ENCODE measurements around the gene LRIG1. TPM values are rescaled to one million over a fixed set of nuclear protein-coding genes. Genes with fewer than 3 reads are reported as not detected.
A peak's percentile ranks its signal among the peaks of the same experiment; 100 is the strongest.

Gene LRIG1
- total RNA-seq, 5 donors from 2014 or later (not counting 1 experiment from before 2014, with no cell fraction given), result 33.5 to 49.8 (median 41.1) TPM

DNA sequence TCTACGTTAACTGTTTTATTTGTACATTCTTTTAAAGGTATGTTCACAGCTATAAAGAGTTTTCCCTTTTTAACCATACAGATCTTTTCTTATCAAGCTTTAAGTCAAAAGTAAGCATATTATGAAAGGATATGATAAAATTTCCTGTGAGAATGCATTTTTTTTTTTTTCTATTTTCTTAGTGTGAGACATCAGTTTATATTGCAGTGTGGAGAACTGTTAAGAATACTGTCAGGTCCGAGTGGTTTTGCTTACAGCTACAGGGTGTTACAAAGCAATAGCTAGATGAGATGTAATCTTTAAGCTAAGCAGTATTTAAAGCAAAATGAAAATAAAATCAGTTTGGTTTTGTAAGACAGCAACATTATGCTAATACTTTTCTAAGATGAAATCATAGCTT lies 146.8 kb downstream of the LRIG1 start:
- H3K27me3 ChIP-seq (replicated peaks in 1 of 2; ENCODE audit: control insufficient read depth in 2 of 2, extremely low read depth in 1 of 2, insufficient read depth in 2 of 2, low read length in 1 of 2), result no peaks in the 10 kb centered on the region
- peak in 1 of 35 experiments; percentile 12 for DNase-seq
- H3K4me3 Mint-ChIP-seq, result no peak overlapping the region
- peaks cover 0 to 4% of the 10 kb centered on the region in 2 experiments for H3K4me1 ChIP-seq (ENCODE audit: control insufficient read depth in 1 of 2, extremely low read depth in 1 of 2, insufficient read depth in 2 of 2, low read length in 2 of 2)
- H3K36me3 ChIP-seq (ENCODE audit: control insufficient read depth in 2 of 2, extremely low read depth in 1 of 2, insufficient read depth in 1 of 2, low read length in 1 of 2), result no peaks in the 10 kb centered on the region
- H3K4me1 Mint-ChIP-seq, result peaks cover 14 to 35% (median 15%) of the 10 kb centered on the region in 3 donors
- H3K27ac ChIP-seq (ENCODE audit: low read length), result peak overlapping the region; percentile 35
- H3K4me3 ChIP-seq (ENCODE audit: control insufficient read depth in 1 of 2, extremely low read depth in 1 of 2, low read length in 1 of 2), result no peak overlapping the region
- POLR2A ChIA-PET, result interaction anchor here (0.5 to 1.2 kb wide), 5 partner anchors 14 to 99 kb away, joined by 3 to 7 read pairs (median 4); no protein-coding TSS in a partner anchor
- peak overlapping the region in 1 of 2 donors; percentile 66 for H3K27ac Mint-ChIP-seq
- H3K9me3 ChIP-seq, result no peaks in the 10 kb centered on the region
- CTCF ChIA-PET, result interaction anchor here (0.7 to 1.5 kb wide), 6 partner anchors 8 to 77 kb away, joined by 4 to 8 read pairs (median 6); no protein-coding TSS in a partner anchor
- no peaks in the 10 kb centered on the region for H3K9me3 Mint-ChIP-seq
- 17% methylated on average over 1 of the region's 2 CpGs for WGBS (ENCODE audit: insufficient coverage)
- ATAC-seq (replicated peaks in 1 of 4), result peak in 1 of 4 experiments; percentile 34
- no peaks in the 10 kb centered on the region for H3K27me3 Mint-ChIP-seq
- H3K36me3 Mint-ChIP-seq, result peaks cover 47% of the 10 kb centered on the region

- no peaks in the 10 kb centered on the region for H3K27me3 Mint-ChIP-seq
- H3K27ac ChIP-seq (ENCODE audit: low read length), result peak overlapping the region; percentile 35
- no peaks in the 10 kb centered on the region for H3K36me3 ChIP-seq (ENCODE audit: control insufficient read depth in 2 of 2, extremely low read depth in 1 of 2, insufficient read depth in 1 of 2, low read length in 1 of 2)
- CTCF ChIA-PET, result interaction anchor here (1.0 to 1.5 kb wide), 4 partner anchors 19 to 76 kb away, joined by 4 to 8 read pairs (median 6); no protein-coding TSS in a partner anchor
- DNase-seq (no peak), ATAC-seq (replicated peaks in 1 of 4) (no peak)
- peaks cover 0 to 4% of the 10 kb centered on the region in 2 experiments for H3K4me1 ChIP-seq (ENCODE audit: control insufficient read depth in 1 of 2, extremely low read depth in 1 of 2, insufficient read depth in 2 of 2, low read length in 2 of 2)
- no peak overlapping the region for H3K4me3 ChIP-seq (ENCODE audit: control insufficient read depth in 1 of 2, extremely low read depth in 1 of 2, low read length in 1 of 2)
- H3K9me3 Mint-ChIP-seq, result no peaks in the 10 kb centered on the region
- H3K4me3 Mint-ChIP-seq, result no peak overlapping the region
- peaks cover 49% of the 10 kb centered on the region for H3K36me3 Mint-ChIP-seq
- 91% methylated on average over 6 of the region's 6 CpGs for WGBS (ENCODE audit: insufficient coverage)
- H3K4me1 Mint-ChIP-seq, result peaks cover 14 to 35% (median 15%) of the 10 kb centered on the region in 3 donors
- H3K27ac Mint-ChIP-seq, result peak overlapping the region in 1 of 2 donors; percentile 66
- no peaks in the 10 kb centered on the region for H3K27me3 ChIP-seq (replicated peaks in 1 of 2; ENCODE audit: control insufficient read depth in 2 of 2, extremely low read depth in 1 of 2, insufficient read depth in 2 of 2, low read length in 1 of 2)
- POLR2A ChIA-PET, result interaction anchor here (0.5 to 1.2 kb wide), 4 partner anchors 13 to 55 kb away, joined by 3 to 7 read pairs (median 5); no protein-coding TSS in a partner anchor
- no peaks in the 10 kb centered on the region for H3K9me3 ChIP-seq
Observed at GRCh38 chr3:66353530-66353929, 147.3 kb downstream of the LRIG1 start.

- Histone ChIP-seq H3K27me3 (replicated peaks in 1 of 2; ENCODE audit: control insufficient read depth in 2 of 2, extremely low read depth in 1 of 2, insufficient read depth in 2 of 2, low read length in 1 of 2) (no peaks in the 10 kb centered on the region), H3K36me3 (ENCODE audit: control insufficient read depth in 2 of 2, extremely low read depth in 1 of 2, insufficient read depth in 1 of 2, low read length in 1 of 2) (no peaks in the 10 kb centered on the region), H3K4me1 (ENCODE audit: control insufficient read depth in 1 of 2, extremely low read depth in 1 of 2, insufficient read depth in 2 of 2, low read length in 2 of 2) (peaks cover 0 to 4% of the 10 kb centered on the region in 2 experiments), H3K4me3 (ENCODE audit: control insufficient read depth in 1 of 2, extremely low read depth in 1 of 2, low read length in 1 of 2) (no peak overlapping the region), H3K9me3 (no peaks in the 10 kb centered on the region), H3K27ac (ENCODE audit: low read length) (peak overlapping the region; percentile 35)
- Mint-ChIP-seq H3K27ac (no peak overlapping the region), H3K27me3 (no peaks in the 10 kb centered on the region), H3K9me3 (no peaks in the 10 kb centered on the region), H3K4me1 (peaks cover 14 to 35% (median 15%) of the 10 kb centered on the region in 3 donors), H3K36me3 (peaks cover 48% of the 10 kb centered on the region), H3K4me3 (no peak overlapping the region)
- ChIA-PET CTCF (no interaction called here), POLR2A (no interaction called here)
- DNase-seq, result no peak
- no peak for ATAC-seq (replicated peaks in 1 of 4)
- 100% methylated on average over 2 of the region's 3 CpGs for WGBS (ENCODE audit: insufficient coverage)
Observed at GRCh38 chr3:66353039-66353438, 147.8 kb downstream of the LRIG1 start.

GRCh38 chr3:66350601-66351000 lies 150.2 kb downstream of the LRIG1 start:
- no CpG with 5 or more reads among the region's 8 CpGs for WGBS (ENCODE audit: insufficient coverage)
- ChIA-PET POLR2A (no interaction called here), CTCF (interaction anchor here in 1 of 2 donors (1.0 kb wide), 1 partner anchor 8 kb away, joined by 3 read pairs; no protein-coding TSS in a partner anchor)
- no peaks in the 10 kb centered on the region for H3K9me3 ChIP-seq
- Mint-ChIP-seq H3K36me3 (peaks cover 64% of the 10 kb centered on the region), H3K4me1 (peaks cover 11 to 28% (median 14%) of the 10 kb centered on the region in 3 donors), H3K27me3 (no peaks in the 10 kb centered on the region), H3K27ac (no peak overlapping the region), H3K4me3 (no peak overlapping the region), H3K9me3 (peaks cover 0 to 5% (median 0%) of the 10 kb centered on the region in 3 donors)
- H3K27me3 ChIP-seq (replicated peaks in 1 of 2; ENCODE audit: control insufficient read depth in 2 of 2, extremely low read depth in 1 of 2, insufficient read depth in 2 of 2, low read length in 1 of 2), result no peaks in the 10 kb centered on the region
- no peak overlapping the region for H3K4me3 ChIP-seq (ENCODE audit: control insufficient read depth in 1 of 2, extremely low read depth in 1 of 2, low read length in 1 of 2)
- H3K36me3 ChIP-seq (ENCODE audit: control insufficient read depth in 2 of 2, extremely low read depth in 1 of 2, insufficient read depth in 1 of 2, low read length in 1 of 2), result no peaks in the 10 kb centered on the region
- ATAC-seq (replicated peaks in 1 of 4), result no peak
- no peak overlapping the region for H3K27ac ChIP-seq (ENCODE audit: low read length)
- DNase-seq, result no peak
- peaks cover 0 to 4% of the 10 kb centered on the region in 2 experiments for H3K4me1 ChIP-seq (ENCODE audit: control insufficient read depth in 1 of 2, extremely low read depth in 1 of 2, insufficient read depth in 2 of 2, low read length in 2 of 2)

- no CpG with 5 or more reads among the region's 3 CpGs for WGBS (ENCODE audit: insufficient coverage)
- POLR2A ChIA-PET, result no interaction called here
- Histone ChIP-seq H3K4me3 (ENCODE audit: control insufficient read depth in 1 of 2, extremely low read depth in 1 of 2, low read length in 1 of 2) (no peak overlapping the region), H3K9me3 (no peaks in the 10 kb centered on the region), H3K27me3 (replicated peaks in 1 of 2; ENCODE audit: control insufficient read depth in 2 of 2, extremely low read depth in 1 of 2, insufficient read depth in 2 of 2, low read length in 1 of 2) (no peaks in the 10 kb centered on the region), H3K4me1 (ENCODE audit: control insufficient read depth in 1 of 2, extremely low read depth in 1 of 2, insufficient read depth in 2 of 2, low read length in 2 of 2) (no peaks in the 10 kb centered on the region), H3K27ac (ENCODE audit: low read length) (no peak overlapping the region), H3K36me3 (ENCODE audit: control insufficient read depth in 2 of 2, extremely low read depth in 1 of 2, insufficient read depth in 1 of 2, low read length in 1 of 2) (no peaks in the 10 kb centered on the region)
- CTCF ChIA-PET, result no interaction called here
- peaks cover 58% of the 10 kb centered on the region for H3K36me3 Mint-ChIP-seq
- no peak overlapping the region for H3K27ac Mint-ChIP-seq
- no peak for ATAC-seq (replicated peaks in 1 of 4)
- peaks cover 2 to 14% (median 9%) of the 10 kb centered on the region in 3 donors for H3K4me1 Mint-ChIP-seq
- H3K9me3 Mint-ChIP-seq, result peaks cover 0 to 5% (median 0%) of the 10 kb centered on the region in 3 donors
- no peak for DNase-seq
- H3K27me3 Mint-ChIP-seq, result no peaks in the 10 kb centered on the region
- H3K4me3 Mint-ChIP-seq, result no peak overlapping the region
Observed at GRCh38 chr3:66348704-66349103, 152.1 kb downstream of the LRIG1 start.

DNA sequence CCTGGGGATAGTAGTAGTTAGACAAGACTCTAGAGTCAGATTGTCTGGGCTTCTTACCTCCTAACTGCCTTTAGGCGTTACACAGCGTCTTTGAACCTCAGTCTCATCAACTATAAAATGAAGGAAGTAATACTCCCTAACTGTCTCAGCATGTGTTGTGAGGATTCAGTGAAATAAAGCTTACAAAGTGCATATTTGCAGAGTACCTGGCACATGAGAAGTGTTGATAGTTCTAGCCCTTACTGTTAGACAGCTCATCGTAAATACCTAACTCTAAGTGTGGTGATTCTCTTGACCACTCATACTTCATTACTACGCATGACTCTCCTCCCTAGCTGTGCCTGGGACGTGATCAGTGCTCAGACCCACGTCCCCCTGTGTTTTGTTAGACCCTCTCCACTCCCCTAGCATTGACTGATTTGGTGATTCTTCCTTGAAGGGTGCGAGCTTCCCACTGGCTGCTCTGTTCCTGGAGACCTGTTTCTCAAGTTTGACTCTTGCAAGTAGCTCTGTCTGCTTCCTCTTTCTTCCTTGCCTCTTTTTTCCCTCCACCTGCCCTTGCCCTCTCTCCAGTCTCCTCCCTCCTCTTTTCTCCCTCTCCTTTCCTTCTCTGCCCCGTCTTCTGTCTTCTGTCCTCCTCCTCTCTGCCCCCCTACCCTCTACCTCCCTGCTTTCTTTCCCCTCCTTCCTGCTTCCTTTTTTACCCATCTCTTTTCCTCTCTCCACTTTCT lies 155.8 kb downstream of the LRIG1 start:
- H3K4me3 ChIP-seq (ENCODE audit: control insufficient read depth in 1 of 2, extremely low read depth in 1 of 2, low read length in 1 of 2), result no peak overlapping the region
- H3K4me1 Mint-ChIP-seq, result peaks cover 2 to 15% (median 6%) of the 10 kb centered on the region in 3 donors
- H3K27ac Mint-ChIP-seq, result no peak overlapping the region
- WGBS (ENCODE audit: insufficient coverage), result 89% methylated on average over 5 of the region's 8 CpGs
- no peaks in the 10 kb centered on the region for H3K27me3 Mint-ChIP-seq
- ChIA-PET POLR2A (interaction anchor here in 1 of 2 donors (0.7 kb wide), 1 partner anchor 38 kb away, joined by 5 read pairs; no protein-coding TSS in a partner anchor), CTCF (no interaction called here)
- no peak overlapping the region for H3K4me3 Mint-ChIP-seq
- peaks cover 33% of the 10 kb centered on the region for H3K36me3 Mint-ChIP-seq
- H3K27me3 ChIP-seq (replicated peaks in 1 of 2; ENCODE audit: control insufficient read depth in 2 of 2, extremely low read depth in 1 of 2, insufficient read depth in 2 of 2, low read length in 1 of 2), result no peaks in the 10 kb centered on the region
- DNase-seq (no peak), ATAC-seq (replicated peaks in 1 of 4) (no peak)
- H3K36me3 ChIP-seq (ENCODE audit: control insufficient read depth in 2 of 2, extremely low read depth in 1 of 2, insufficient read depth in 1 of 2, low read length in 1 of 2), result no peaks in the 10 kb centered on the region
- no peaks in the 10 kb centered on the region for H3K4me1 ChIP-seq (ENCODE audit: control insufficient read depth in 1 of 2, extremely low read depth in 1 of 2, insufficient read depth in 2 of 2, low read length in 2 of 2)
- peaks cover 0 to 5% (median 0%) of the 10 kb centered on the region in 3 donors for H3K9me3 Mint-ChIP-seq
- H3K9me3 ChIP-seq, result no peaks in the 10 kb centered on the region
- H3K27ac ChIP-seq (ENCODE audit: low read length), result no peak overlapping the region

Data from T-cell (primary cell).